IPS DF 6.9 (cell line): ENCODE results near the gene PCDHGA1.

Experiments
- DNase-seq: peaks from one replicate; pipeline ENCODE4 v3.0.0-alpha.2; 2013; ENCODE audit warnings: low read depth, low spot score
- H3K27ac ChIP-seq: one replicate; pipeline ENCODE4 v1.5.1; 2013; ENCODE audit warnings: low read length, control low read depth
- H3K27me3 ChIP-seq: 2 replicates; pipeline ENCODE4 v1.6.1; 2013; ENCODE audit warnings: mild to moderate bottlenecking, low read length; ENCODE audit not compliant: control insufficient read depth, insufficient read depth
- H3K36me3 ChIP-seq: 2 replicates; pipeline ENCODE4 v1.6.1; 2013; ENCODE audit warnings: low read length; ENCODE audit not compliant: control insufficient read depth, insufficient read depth
- H3K4me1 ChIP-seq: 2 replicates; pipeline ENCODE4 v1.6.1; 2013; ENCODE audit warnings: low read length; ENCODE audit not compliant: control insufficient read depth, insufficient read depth
- H3K4me3 ChIP-seq: 2 replicates; pipeline ENCODE4 v1.5.1; 2013; ENCODE audit warnings: mild to moderate bottlenecking, low read length
- H3K9me3 ChIP-seq: 2 replicates; pipeline ENCODE4 v1.6.1; 2013; ENCODE audit warnings: low read length, inconsistent platforms; ENCODE audit not compliant: control insufficient read depth, insufficient read depth
- WGBS: extraction: QIAGEN DNeasy Blood & Tissue Kit; methylation state at CpG from one replicate; pipeline ENCODE4 v1.1.7; 2013; ENCODE audit warnings: mixed read lengths, missing lambda C conversion rate; ENCODE audit not compliant: insufficient read length, insufficient coverage; 5-methylcytosine and 5-hydroxymethylcytosine counted together

PCDHGA1 gene

GRCh38 chr5:141525653-141526052 lies 195.3 kb downstream of the PCDHGA1 start:
- no peak overlapping the region for H3K4me3 ChIP-seq
- no CpG with 5 or more reads among the region's 7 CpGs for WGBS
- H3K27me3 ChIP-seq = no peaks in the 10 kb centered on the region
- H3K4me1 ChIP-seq = no peaks in the 10 kb centered on the region
- H3K36me3 ChIP-seq = peaks cover 19% of the 10 kb centered on the region; the same call in 1 of the 2 replicates
- no peak for DNase-seq
- H3K27ac ChIP-seq = no peak overlapping the region
- H3K9me3 ChIP-seq = no peaks in the 10 kb centered on the region

- no peak overlapping the region for H3K27ac ChIP-seq
- WGBS = no CpG with 5 or more reads among the region's 1 CpG
- H3K4me1 ChIP-seq = no peaks in the 10 kb centered on the region
- H3K9me3 ChIP-seq = no peaks in the 10 kb centered on the region
- no peak overlapping the region for H3K4me3 ChIP-seq
- peaks cover 19% of the 10 kb centered on the region; the same call in 1 of the 2 replicates for H3K36me3 ChIP-seq
- no peaks in the 10 kb centered on the region for H3K27me3 ChIP-seq
- no peak for DNase-seq
Measured at GRCh38 chr5:141527426-141527825, 197.1 kb downstream of the PCDHGA1 start.

- Histone ChIP-seq H3K9me3 (no peaks in the 10 kb centered on the region), H3K4me3 (no peak overlapping the region), H3K36me3 (peaks cover 19% of the 10 kb centered on the region; the same call in 1 of the 2 replicates), H3K4me1 (no peaks in the 10 kb centered on the region), H3K27me3 (no peaks in the 10 kb centered on the region), H3K27ac (no peak overlapping the region)
- DNase-seq = no peak
- WGBS = no CpG with 5 or more reads among the region's 11 CpGs
Measured at GRCh38 chr5:141528291-141528984, 198.1 kb downstream of the PCDHGA1 start.

- no peak for DNase-seq
- no peaks in the 10 kb centered on the region for H3K4me1 ChIP-seq
- no CpG with 5 or more reads among the region's 5 CpGs for WGBS
- H3K9me3 ChIP-seq = no peaks in the 10 kb centered on the region
- H3K36me3 ChIP-seq = peaks cover 19% of the 10 kb centered on the region; the same call in 1 of the 2 replicates
- H3K4me3 ChIP-seq = no peak overlapping the region
- no peaks in the 10 kb centered on the region for H3K27me3 ChIP-seq
- no peak overlapping the region for H3K27ac ChIP-seq
Measured at GRCh38 chr5:141529002-141529401, 198.7 kb downstream of the PCDHGA1 start.

- no peak for DNase-seq
- H3K27ac ChIP-seq = no peak overlapping the region
- peaks cover 19% of the 10 kb centered on the region; the same call in 1 of the 2 replicates for H3K36me3 ChIP-seq
- H3K27me3 ChIP-seq = no peaks in the 10 kb centered on the region
- no peak overlapping the region for H3K4me3 ChIP-seq
- no peaks in the 10 kb centered on the region for H3K9me3 ChIP-seq
- WGBS = no CpG with 5 or more reads among the region's 7 CpGs
- no peaks in the 10 kb centered on the region for H3K4me1 ChIP-seq
Measured at GRCh38 chr5:141529873-141530272, 199.6 kb downstream of the PCDHGA1 start.

GRCh38 chr5:141532726-141533125 lies 202.4 kb downstream of the PCDHGA1 start:
- WGBS = no CpG with 5 or more reads among the region's 1 CpG
- Histone ChIP-seq H3K4me3 (no peak overlapping the region), H3K36me3 (peaks cover 12% of the 10 kb centered on the region; the same call in 1 of the 2 replicates), H3K27me3 (no peaks in the 10 kb centered on the region), H3K9me3 (no peaks in the 10 kb centered on the region), H3K27ac (no peak overlapping the region), H3K4me1 (no peaks in the 10 kb centered on the region)
- no peak for DNase-seq

GRCh38 chr5:141533897-141534296 lies 203.6 kb downstream of the PCDHGA1 start:
- Histone ChIP-seq H3K4me3 (no peak overlapping the region), H3K9me3 (no peaks in the 10 kb centered on the region), H3K4me1 (no peaks in the 10 kb centered on the region), H3K36me3 (peaks cover 4% of the 10 kb centered on the region; the same call in 1 of the 2 replicates), H3K27ac (no peak overlapping the region), H3K27me3 (no peaks in the 10 kb centered on the region)
- WGBS = no CpG with 5 or more reads among the region's 1 CpG
- DNase-seq = no peak

- Histone ChIP-seq H3K9me3 (no peaks in the 10 kb centered on the region), H3K27ac (no peak overlapping the region), H3K36me3 (no peaks in the 10 kb centered on the region), H3K4me3 (no peak overlapping the region), H3K4me1 (no peaks in the 10 kb centered on the region), H3K27me3 (no peaks in the 10 kb centered on the region)
- WGBS = no CpG with 5 or more reads among the region's 4 CpGs
- no peak for DNase-seq
Measured at GRCh38 chr5:141534492-141535213, 204.3 kb downstream of the PCDHGA1 start.

- no CpG with 5 or more reads among the region's 2 CpGs for WGBS
- Histone ChIP-seq H3K4me3 (no peak overlapping the region), H3K27me3 (no peaks in the 10 kb centered on the region), H3K36me3 (no peaks in the 10 kb centered on the region), H3K27ac (no peak overlapping the region), H3K9me3 (no peaks in the 10 kb centered on the region), H3K4me1 (no peaks in the 10 kb centered on the region)
- no peak for DNase-seq
Measured at GRCh38 chr5:141543053-141543452, 212.7 kb downstream of the PCDHGA1 start.

- no peak for DNase-seq
- Histone ChIP-seq H3K36me3 (no peaks in the 10 kb centered on the region; the same call in 1 of the 2 replicates), H3K27ac (no peak overlapping the region), H3K9me3 (no peaks in the 10 kb centered on the region), H3K27me3 (no peaks in the 10 kb centered on the region), H3K4me1 (no peaks in the 10 kb centered on the region), H3K4me3 (no peak overlapping the region)
- no CpG with 5 or more reads among the region's 1 CpG for WGBS
Measured at GRCh38 chr5:141547488-141547887, 217.2 kb downstream of the PCDHGA1 start.
